GM21423 (cell line): ENCODE results near the gene SYK.

ENCODE experiments used
- ATAC-seq: cut with Tn5 transposase; IDR thresholded peaks from one replicate; pipeline ENCODE4 v1.9.1; 2021; ENCODE audit warnings: mild to moderate bottlenecking, moderate library complexity; ENCODE audit not compliant: unreplicated experiment

Gene SYK

DNA sequence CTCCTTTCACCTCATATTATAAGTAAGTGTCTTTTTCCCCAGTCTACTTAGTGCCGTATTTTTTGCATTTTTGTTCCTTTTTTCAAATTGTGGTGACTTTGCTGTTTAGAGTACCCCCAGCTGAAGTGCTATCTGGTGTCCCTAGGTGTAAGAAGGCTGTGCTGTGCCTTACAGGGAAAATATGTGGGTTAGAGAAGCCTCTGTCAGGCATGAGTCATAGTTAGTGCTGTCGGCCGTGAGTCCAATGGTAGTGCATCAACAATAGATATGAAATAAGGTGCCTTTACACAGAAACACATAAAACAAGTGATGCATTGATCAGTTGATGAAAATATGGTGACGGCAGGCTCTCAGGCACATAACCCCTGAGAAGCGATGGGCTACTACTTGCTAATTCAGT, 20.1 kb downstream of the SYK start:
- no peak for ATAC-seq

- no peak for ATAC-seq
Measured at GRCh38 chr9:90822866-90823265, 21.2 kb downstream of the SYK start.

DNA sequence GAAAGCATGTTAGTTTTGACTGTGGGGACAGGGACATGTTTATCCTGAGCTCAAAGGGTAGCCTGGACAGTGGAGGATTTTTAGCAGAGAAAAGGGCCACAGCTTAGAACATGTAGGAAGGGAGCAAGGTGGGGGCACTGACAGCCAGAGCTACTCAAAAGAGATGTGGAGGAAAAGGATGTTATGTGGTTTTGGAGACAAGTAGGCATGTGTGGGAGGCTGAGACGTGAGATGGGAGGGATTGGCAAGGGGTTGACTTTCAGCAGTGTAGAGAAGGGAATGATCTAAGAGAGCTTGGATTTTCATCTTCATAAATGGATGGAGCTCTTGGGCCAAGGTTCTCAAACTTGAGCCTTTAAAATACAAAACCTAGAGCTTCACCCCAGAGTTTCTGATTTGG, 24.0 kb downstream of the SYK start:
- no peak for ATAC-seq

- ATAC-seq: no peak
Measured at GRCh38 chr9:90826326-90827020, 24.9 kb downstream of the SYK start.

DNA sequence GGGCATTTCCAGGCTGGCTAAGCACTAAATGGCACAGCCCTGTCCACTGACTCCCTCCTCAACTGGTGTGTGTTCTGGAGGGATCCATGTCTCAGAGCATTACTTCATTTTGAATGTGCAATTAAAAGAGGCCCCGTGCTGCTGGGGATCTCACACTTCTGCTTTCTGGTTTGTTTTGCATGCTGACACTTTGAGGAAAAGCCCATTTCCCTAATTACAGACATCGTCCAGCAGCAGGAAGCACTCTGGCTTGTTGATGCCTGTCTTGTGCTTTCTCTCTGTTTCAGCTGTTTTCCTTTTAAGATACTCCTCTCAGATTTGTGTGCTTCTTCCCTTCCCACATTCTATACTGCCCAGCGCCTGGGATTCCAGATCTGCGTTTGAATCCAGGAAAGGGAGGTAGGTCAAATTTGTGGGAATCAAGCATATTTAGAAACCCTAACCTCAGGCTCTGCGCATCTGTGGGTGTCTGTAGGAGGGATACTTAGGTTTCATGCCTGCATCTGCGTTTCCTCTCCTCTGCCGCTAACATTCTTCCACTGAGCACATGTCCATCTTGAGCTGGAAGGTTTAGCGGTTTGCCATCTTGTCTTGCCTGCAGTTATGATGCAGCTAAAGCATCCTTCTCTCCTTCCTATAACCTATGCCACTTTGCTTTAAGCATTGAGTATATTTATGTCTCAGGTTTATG, 25.7 kb downstream of the SYK start:
- peak; percentile 55 for ATAC-seq

GRCh38 chr9:90830051-90830450, 28.4 kb downstream of the SYK start:
- ATAC-seq: no peak

- ATAC-seq: peak; percentile 50
Measured at GRCh38 chr9:90830977-90831376, 29.4 kb downstream of the SYK start.

GRCh38 chr9:90832261-90832660, 30.6 kb downstream of the SYK start:
- ATAC-seq: no peak

GRCh38 chr9:90834828-90835595, 33.4 kb downstream of the SYK start:
- ATAC-seq: no peak

GRCh38 chr9:90836411-90837080, 34.9 kb downstream of the SYK start:
- ATAC-seq: no peak

- no peak for ATAC-seq
Measured at GRCh38 chr9:90838098-90838497, 36.5 kb downstream of the SYK start.

DNA sequence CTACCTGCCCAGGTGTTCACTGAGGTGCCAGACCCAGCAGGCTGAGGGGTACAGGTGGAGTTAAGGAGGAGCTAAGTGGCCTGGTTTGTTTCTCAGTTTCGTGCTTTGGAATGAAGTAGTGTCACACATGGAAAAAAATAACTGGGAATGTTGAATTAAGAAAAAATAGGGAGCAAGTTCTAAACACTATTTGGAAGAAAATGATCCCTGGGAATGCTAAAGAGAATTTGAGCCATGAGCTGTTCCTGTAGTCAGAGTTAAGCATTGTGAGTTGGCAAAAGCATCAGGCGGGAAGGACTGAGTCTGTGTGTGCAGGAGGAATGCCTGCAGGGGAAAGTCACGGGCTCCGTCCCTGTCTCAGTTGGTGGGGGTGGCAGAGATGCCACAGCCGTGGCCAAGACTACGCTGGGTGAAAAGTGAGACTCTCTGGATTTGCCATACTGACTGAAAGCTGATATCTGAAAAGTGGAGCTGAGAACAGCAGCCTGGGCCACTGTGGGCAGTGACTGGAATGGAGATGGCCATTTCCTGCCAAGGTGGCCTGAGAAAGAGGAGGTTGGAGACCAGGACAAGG, 37.0 kb downstream of the SYK start:
- ATAC-seq: no peak

- peak; percentile 67 for ATAC-seq
Measured at GRCh38 chr9:90839183-90839728, 37.6 kb downstream of the SYK start.

GRCh38 chr9:90840696-90841095, 39.1 kb downstream of the SYK start:
- ATAC-seq: no peak

DNA sequence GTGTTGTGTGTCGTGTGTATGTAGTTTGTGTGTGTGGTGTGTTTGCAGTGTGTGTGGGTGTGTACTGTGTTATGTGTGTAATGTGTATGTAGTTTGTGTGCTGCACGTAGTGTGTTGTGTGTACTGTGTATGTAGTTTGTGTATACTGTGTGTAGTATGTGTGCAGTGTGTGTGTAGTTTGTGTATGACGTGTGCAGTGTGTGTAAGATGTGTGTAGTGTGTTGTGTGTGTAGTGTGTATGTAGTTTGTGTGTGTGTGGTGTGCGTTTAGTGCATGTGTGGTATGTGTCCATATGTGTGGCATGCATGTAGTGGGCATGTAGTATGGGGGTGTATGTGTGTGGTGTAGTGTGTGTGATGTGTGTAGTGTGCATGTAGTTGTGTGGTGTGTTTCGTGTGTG, 39.6 kb downstream of the SYK start:
- no peak for ATAC-seq

- ATAC-seq: no peak
Measured at GRCh38 chr9:90841615-90842014, 40.0 kb downstream of the SYK start.

DNA sequence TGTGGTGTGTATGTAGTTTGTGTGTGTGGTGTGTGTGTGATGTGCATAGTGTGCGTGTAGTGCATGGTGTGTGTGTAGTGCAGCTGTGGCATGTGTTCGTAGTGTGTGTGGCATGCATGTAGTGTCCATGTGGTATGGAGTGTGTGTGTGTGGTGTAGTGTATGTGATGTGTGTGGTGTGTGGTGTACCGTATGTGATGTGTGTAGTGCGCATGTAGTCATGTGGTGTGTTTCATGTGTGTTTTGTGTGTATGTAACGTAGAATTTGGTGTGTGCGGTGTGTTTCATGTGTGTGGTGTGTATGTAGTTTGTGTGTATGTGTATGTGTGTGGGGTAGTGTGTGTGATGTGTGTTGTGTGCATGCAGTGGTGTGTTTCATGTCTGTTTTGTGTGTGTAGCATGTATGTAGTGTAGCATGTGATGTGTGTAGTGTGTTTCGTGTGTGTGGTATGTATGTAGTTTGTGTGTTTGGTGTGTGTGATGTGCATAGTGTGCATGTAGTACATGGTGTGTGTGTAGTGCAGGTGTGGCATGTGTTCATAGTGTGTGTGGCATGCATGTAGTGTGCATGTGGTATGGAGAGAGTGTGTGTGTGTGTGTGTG, 40.7 kb downstream of the SYK start:
- ATAC-seq: no peak

GRCh38 chr9:90842996-90843395, 41.4 kb downstream of the SYK start:
- ATAC-seq: no peak

DNA sequence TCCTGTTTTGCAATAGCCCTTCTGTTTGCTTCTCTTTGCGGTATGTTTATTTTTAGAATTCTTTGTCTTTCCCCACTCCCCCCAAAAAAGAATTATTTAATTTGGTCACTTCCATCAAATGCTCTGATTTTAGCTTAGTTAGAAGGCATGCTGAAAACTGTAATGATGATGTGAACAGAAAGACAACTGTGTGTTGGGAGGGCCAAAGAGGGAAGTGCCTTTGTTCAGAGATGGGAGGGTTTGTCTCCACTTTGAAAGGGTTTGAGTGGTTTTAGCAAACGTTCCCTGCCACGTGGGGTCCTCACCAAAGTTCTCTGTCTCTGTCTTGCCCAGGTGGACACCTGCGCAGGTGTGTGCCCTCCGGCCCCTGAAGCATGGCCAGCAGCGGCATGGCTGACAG, 41.9 kb downstream of the SYK start:
- no peak for ATAC-seq

- ATAC-seq: no peak
Measured at GRCh38 chr9:90844326-90844725, 42.7 kb downstream of the SYK start.
